HG02981 (cell line): ENCODE data around the gene GRM8.

Experiments used
- ATAC-seq: cut with Tn5 transposase; IDR thresholded peaks from one replicate; pipeline ENCODE4 v1.9.1; 2021; ENCODE audit warnings: mild to moderate bottlenecking, moderate library complexity; ENCODE audit not compliant: unreplicated experiment

GRM8 gene

GRCh38 chr7:127152423-127152822 is 100.3 kb downstream of the GRM8 start:
- no peak for ATAC-seq

GRCh38 chr7:127151379-127151778 is 101.4 kb downstream of the GRM8 start:
- no peak for ATAC-seq

- ATAC-seq, result no peak
Measured at GRCh38 chr7:127150543-127150942, 102.2 kb downstream of the GRM8 start.

GRCh38 chr7:127146746-127147536 is 105.8 kb downstream of the GRM8 start:
- no peak for ATAC-seq

GRCh38 chr7:127137146-127137545 is 115.6 kb downstream of the GRM8 start:
- ATAC-seq, result no peak

- ATAC-seq, result no peak
Measured at GRCh38 chr7:127135871-127136485, 116.8 kb downstream of the GRM8 start.

- no peak for ATAC-seq
Measured at GRCh38 chr7:127123220-127123619, 129.5 kb downstream of the GRM8 start.

- no peak for ATAC-seq
Measured at GRCh38 chr7:127119517-127119916, 133.2 kb downstream of the GRM8 start.

- no peak for ATAC-seq
Measured at GRCh38 chr7:127114742-127115265, 137.9 kb downstream of the GRM8 start.

- ATAC-seq, result peak; percentile 83
Measured at GRCh38 chr7:127107601-127108007, 145.1 kb downstream of the GRM8 start.

- ATAC-seq, result no peak
Measured at GRCh38 chr7:127093340-127093739, 159.4 kb downstream of the GRM8 start.

- no peak for ATAC-seq
Measured at GRCh38 chr7:127091620-127092019, 161.1 kb downstream of the GRM8 start.

- no peak for ATAC-seq
Measured at GRCh38 chr7:127089146-127089545, 163.6 kb downstream of the GRM8 start.

GRCh38 chr7:127081539-127081938 is 171.2 kb downstream of the GRM8 start:
- ATAC-seq, result no peak

- ATAC-seq, result no peak
Measured at GRCh38 chr7:127080576-127080975, 172.2 kb downstream of the GRM8 start.

- ATAC-seq, result no peak
Measured at GRCh38 chr7:127066974-127067373, 185.8 kb downstream of the GRM8 start.

GRCh38 chr7:127059475-127059874 is 193.3 kb downstream of the GRM8 start:
- ATAC-seq, result no peak

GRCh38 chr7:127057918-127058317 is 194.8 kb downstream of the GRM8 start:
- no peak for ATAC-seq

GRCh38 chr7:127056202-127056601 is 196.5 kb downstream of the GRM8 start:
- ATAC-seq, result no peak

GRCh38 chr7:127047521-127047920 is 205.2 kb downstream of the GRM8 start:
- peak; percentile 59 for ATAC-seq

- no peak for ATAC-seq
Measured at GRCh38 chr7:127041689-127042452, 210.9 kb downstream of the GRM8 start.

GRCh38 chr7:127040042-127040441 is 212.7 kb downstream of the GRM8 start:
- ATAC-seq, result no peak
